ENCODE measurements around the gene AGR2. TPM values are rescaled to one million over a fixed set of nuclear protein-coding genes. Genes with fewer than 3 reads are reported as not detected.

Gene AGR2
- total and polyA plus RNA-seq, 8 donors: 32.1 to 2,927 (median 186) TPM

- Histone ChIP-seq H3K9me3 (no peaks in the 10 kb centered on the region), H3K27ac (no peak overlapping the region), H3K4me3 (no peak overlapping the region), H3K27me3 (no peaks in the 10 kb centered on the region), H3K36me3 (no peaks in the 10 kb centered on the region), H3K4me1 (peaks cover 0 to 17% (median 3%) of the 10 kb centered on the region in 4 donors)
- TF ChIP-seq CTCF (IDR thresholded peaks at IDR 0.05) (no peak), POLR2AphosphoS5 (IDR thresholded peaks at IDR 0.05) (no peak), POLR2A (IDR thresholded peaks at IDR 0.05) (no peak), EP300 (IDR thresholded peaks at IDR 0.05) (no peak)
- intact Hi-C loops (cut with DNase I; ENCODE audit: low total_unique reads): no loop called here
- DNase-seq: no peak
These were observed 29.8 kb downstream of the AGR2 start for GRCh38 chr7:16774986-16775385.

DNA sequence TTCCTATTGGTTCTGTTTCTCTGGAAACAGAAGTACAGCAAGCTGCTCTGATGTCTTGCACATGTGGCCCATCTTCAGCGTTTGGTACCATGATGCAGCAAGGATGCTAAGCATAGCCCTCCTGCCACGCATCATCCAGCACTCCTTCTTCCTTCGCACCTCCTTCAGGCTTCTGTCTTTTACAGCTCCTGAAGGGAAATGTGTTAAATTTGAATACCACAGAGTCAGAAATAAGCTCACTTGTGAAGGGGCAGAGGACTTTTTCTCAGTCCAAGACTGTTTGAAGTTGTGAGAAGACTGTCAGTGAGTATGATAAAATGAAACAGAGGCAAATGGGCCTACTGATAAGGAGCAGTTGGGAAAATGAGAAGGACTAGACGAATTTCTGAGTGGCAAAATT is 30.5 kb downstream of the AGR2 start:
- 71 to 92% (median 84%) methylated on average over 4 of the region's 4 CpGs for WGBS, 5 donors
- Histone ChIP-seq H3K27ac (no peak overlapping the region), H3K4me1 (peaks cover 0 to 17% (median 3%) of the 10 kb centered on the region in 4 donors), H3K4me3 (no peak overlapping the region), H3K9me3 (no peaks in the 10 kb centered on the region), H3K27me3 (no peaks in the 10 kb centered on the region), H3K36me3 (no peaks in the 10 kb centered on the region)
- TF ChIP-seq CTCF (IDR thresholded peaks at IDR 0.05): no peak
- DNase-seq: no peak
- intact Hi-C loops (cut with DNase I; ENCODE audit: low total_unique reads): no loop called here

DNA sequence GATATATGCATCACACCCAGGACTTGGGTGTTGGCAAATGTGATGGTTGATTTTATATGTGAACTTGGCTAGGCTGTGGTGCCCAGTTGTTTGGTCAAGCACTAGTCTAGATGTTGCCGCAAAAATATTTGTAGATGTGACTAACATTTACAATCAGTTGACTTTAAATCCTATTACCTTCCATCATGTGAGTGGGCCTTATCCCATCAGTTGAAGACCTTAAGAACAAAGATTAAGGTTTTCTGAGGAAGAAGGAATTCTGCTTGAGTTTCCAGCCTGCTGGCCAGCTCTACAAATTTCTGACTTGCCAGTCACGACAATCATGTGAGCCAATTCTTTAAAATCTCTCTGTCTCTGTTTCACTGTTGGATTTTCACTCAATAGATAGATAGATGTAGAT is 30.9 kb downstream of the AGR2 start:
- DNase-seq: no peak
- Histone ChIP-seq H3K27ac (no peak overlapping the region), H3K36me3 (no peaks in the 10 kb centered on the region), H3K9me3 (no peaks in the 10 kb centered on the region), H3K27me3 (no peaks in the 10 kb centered on the region), H3K4me3 (no peak overlapping the region), H3K4me1 (peaks cover 0 to 17% (median 3%) of the 10 kb centered on the region in 4 donors)
- 75 to 88% (median 78%) methylated on average over 2 of the region's 2 CpGs for WGBS, 5 donors
- TF ChIP-seq POLR2AphosphoS5 (IDR thresholded peaks at IDR 0.05) (no peak), EP300 (IDR thresholded peaks at IDR 0.05) (no peak), CTCF (IDR thresholded peaks at IDR 0.05) (no peak), POLR2A (IDR thresholded peaks at IDR 0.05) (no peak)
- intact Hi-C loops (cut with DNase I; ENCODE audit: low total_unique reads): no loop called here

- WGBS, 5 donors: 17 to 37% (median 34%) methylated on average over 2 of the region's 2 CpGs
- H3K4me1 ChIP-seq: peaks cover 0 to 17% (median 3%) of the 10 kb centered on the region in 4 donors
- TF ChIP-seq EP300 (IDR thresholded peaks at IDR 0.05) (no peak), POLR2A (IDR thresholded peaks at IDR 0.05) (no peak), CTCF (IDR thresholded peaks at IDR 0.05) (no peak), POLR2AphosphoS5 (IDR thresholded peaks at IDR 0.05) (no peak)
- DNase-seq: no peak
- H3K27me3 ChIP-seq: no peaks in the 10 kb centered on the region
- intact Hi-C loops (cut with DNase I; ENCODE audit: low total_unique reads): no loop called here
- no peak overlapping the region for H3K4me3 ChIP-seq
- H3K36me3 ChIP-seq: no peaks in the 10 kb centered on the region
- peaks cover 0 to 2% (median 0%) of the 10 kb centered on the region in 4 donors for H3K9me3 ChIP-seq
- no peak overlapping the region for H3K27ac ChIP-seq
These were observed 31.5 kb downstream of the AGR2 start for GRCh38 chr7:16773326-16773725.

All from stomach (tissue), 9 donors.